Measurements from ENCODE around the gene CP.

DNA sequence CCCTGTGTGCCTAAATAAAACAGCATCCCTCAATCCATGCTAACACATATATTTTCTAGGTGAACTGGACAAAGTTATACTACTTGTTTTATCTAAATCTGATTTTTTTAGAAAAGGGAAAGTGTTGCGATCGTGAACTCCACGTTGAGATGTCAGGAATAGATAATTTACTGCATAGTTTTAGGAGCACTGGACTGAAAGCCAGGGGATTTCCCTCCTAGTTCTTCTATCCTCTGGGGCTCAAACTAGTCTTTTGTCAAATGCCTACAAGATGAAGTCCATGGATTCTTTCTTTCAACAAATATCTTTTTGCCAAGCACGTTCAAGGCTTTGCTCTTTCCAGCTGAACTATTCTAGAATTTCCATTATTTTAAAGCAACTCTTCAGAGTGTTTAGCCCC lies 92.8 kb downstream of the CP start:
- no peak for TF ChIP-seq CTCF (IDR thresholded peaks at IDR 0.05)
- no peak for TF ChIP-seq POLR2A (IDR thresholded peaks at IDR 0.05)
- no peak for TF ChIP-seq EP300 (IDR thresholded peaks at IDR 0.05)
